ENCODE data around the gene CEP112.

The CEP112 gene

DNA sequence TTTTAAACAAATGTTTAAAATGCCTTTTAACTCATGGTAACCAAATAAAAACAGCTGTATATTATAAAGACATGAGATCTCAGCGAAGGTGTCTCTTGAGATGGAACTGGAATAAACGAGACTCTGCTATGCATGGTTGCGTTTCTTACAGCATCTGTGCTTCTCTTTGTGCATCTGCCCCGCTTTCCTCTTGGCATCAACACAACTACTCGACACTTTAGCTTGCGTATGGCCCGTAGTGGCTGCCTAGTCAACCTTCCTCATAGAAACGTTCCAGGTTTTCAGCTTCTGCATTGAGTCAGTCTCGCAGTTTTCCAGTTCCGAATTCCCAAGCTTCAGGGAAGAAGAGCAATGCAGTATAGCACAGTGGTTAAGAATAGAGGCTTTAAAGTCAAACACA is 214.9 kb downstream of the CEP112 start:
- Histone ChIP-seq H3K4me3 (no peak overlapping the region), H3K36me3 (ENCODE audit: insufficient read depth, low read length) (no peaks in the 10 kb centered on the region), H3K9ac (ENCODE audit: insufficient read length) (no peak overlapping the region), H3K27ac (no peak overlapping the region), H3K9me3 (ENCODE audit: low read depth, low read length) (no peaks in the 10 kb centered on the region)
- no peak for DNase-seq (ENCODE audit: low read depth, low spot score)
- TF ChIP-seq POLR2AphosphoS5 (IDR thresholded peaks at IDR 0.05; ENCODE audit: borderline replicate concordance, low read depth, low read length) (no peak), FOXP2 (optimal IDR thresholded peaks at IDR 0.05; ENCODE audit: control extremely low read depth, extremely low read length, insufficient read depth) (no peak), EZH2 (IDR thresholded peaks at IDR 0.05) (no peak)

- no peak for DNase-seq (ENCODE audit: low read depth, low spot score)
- no peak overlapping the region for H3K9ac ChIP-seq (ENCODE audit: insufficient read length)
- no peak for TF ChIP-seq EZH2 (IDR thresholded peaks at IDR 0.05)
- H3K27ac ChIP-seq, result no peak overlapping the region
- no peak overlapping the region for H3K4me3 ChIP-seq
- peaks cover 2% of the 10 kb centered on the region; the same call in 1 of the 2 replicates for H3K9me3 ChIP-seq (ENCODE audit: low read depth, low read length)
- no peaks in the 10 kb centered on the region for H3K36me3 ChIP-seq (ENCODE audit: insufficient read depth, low read length)
Observed at GRCh38 chr17:65975878-65976277, 216.1 kb downstream of the CEP112 start.

DNA sequence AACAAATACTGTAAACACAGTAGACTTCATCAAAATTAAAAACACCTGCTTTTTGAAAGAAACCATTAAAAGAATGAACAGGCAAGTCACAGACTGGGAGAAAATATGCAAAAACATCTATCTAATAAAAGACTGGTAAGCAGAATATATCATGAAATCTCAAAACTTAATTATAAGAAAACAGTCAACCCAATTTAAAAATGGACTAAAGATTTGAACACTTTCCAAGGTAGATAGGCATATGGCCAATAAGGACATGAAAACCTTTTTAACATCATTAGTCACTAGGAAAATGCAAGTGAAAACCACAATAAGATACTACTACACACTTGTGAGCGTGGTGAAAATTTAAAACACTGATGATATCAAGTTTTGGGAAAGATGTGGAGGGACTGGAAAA is 218.7 kb downstream of the CEP112 start:
- Histone ChIP-seq H3K9me3 (ENCODE audit: low read depth, low read length) (peaks cover 9% of the 10 kb centered on the region; the same call in 1 of the 2 replicates), H3K9ac (ENCODE audit: insufficient read length) (no peak overlapping the region), H3K36me3 (ENCODE audit: insufficient read depth, low read length) (no peaks in the 10 kb centered on the region), H3K4me3 (no peak overlapping the region), H3K27ac (no peak overlapping the region)
- TF ChIP-seq FOXP2 (optimal IDR thresholded peaks at IDR 0.05; ENCODE audit: control extremely low read depth, extremely low read length, insufficient read depth) (no peak), EZH2 (IDR thresholded peaks at IDR 0.05) (no peak), POLR2AphosphoS5 (IDR thresholded peaks at IDR 0.05; ENCODE audit: borderline replicate concordance, low read depth, low read length) (no peak)
- DNase-seq (ENCODE audit: low read depth, low spot score), result no peak

GRCh38 chr17:65967372-65967771 is 224.6 kb downstream of the CEP112 start:
- Histone ChIP-seq H3K36me3 (ENCODE audit: insufficient read depth, low read length) (no peaks in the 10 kb centered on the region), H3K9ac (ENCODE audit: insufficient read length) (no peak overlapping the region), H3K27ac (no peak overlapping the region), H3K4me3 (no peak overlapping the region), H3K9me3 (ENCODE audit: low read depth, low read length) (peaks cover 9% of the 10 kb centered on the region; the same call in 1 of the 2 replicates)
- DNase-seq (ENCODE audit: low read depth, low spot score), result no peak
- TF ChIP-seq POLR2AphosphoS5 (IDR thresholded peaks at IDR 0.05; ENCODE audit: borderline replicate concordance, low read depth, low read length) (no peak), FOXP2 (optimal IDR thresholded peaks at IDR 0.05; ENCODE audit: control extremely low read depth, extremely low read length, insufficient read depth) (no peak), EZH2 (IDR thresholded peaks at IDR 0.05) (no peak)

DNA sequence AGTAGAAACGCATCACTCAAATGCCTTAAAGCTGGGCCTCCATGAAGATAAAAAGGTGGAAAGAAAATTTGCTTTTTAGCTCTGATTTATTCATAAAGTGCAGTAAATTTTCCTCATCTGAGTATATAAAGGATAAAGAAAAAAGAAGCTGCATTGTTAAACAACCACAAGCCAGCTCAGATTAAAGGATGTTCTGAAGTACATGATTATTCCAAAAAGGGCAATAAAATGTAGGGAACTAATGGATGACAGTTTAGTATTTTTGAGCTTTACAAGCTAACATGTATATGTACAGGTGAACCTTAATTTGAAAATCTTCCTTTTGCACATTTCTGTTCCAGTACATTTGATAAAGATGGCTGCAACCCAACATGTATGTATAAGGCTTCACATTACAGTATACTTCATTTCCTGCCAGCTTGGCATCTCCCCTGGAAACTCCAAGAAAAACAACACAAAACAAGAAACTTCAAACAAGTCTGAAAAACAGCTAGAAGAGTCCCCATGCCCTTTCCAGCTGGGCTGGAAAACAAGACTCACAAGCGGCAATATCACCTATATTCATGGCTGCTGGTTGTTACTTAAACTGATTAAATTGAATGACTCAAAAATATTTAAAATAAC is 225.7 kb downstream of the CEP112 start:
- no peak for TF ChIP-seq POLR2AphosphoS5 (IDR thresholded peaks at IDR 0.05; ENCODE audit: borderline replicate concordance, low read depth, low read length)
- no peak for TF ChIP-seq FOXP2 (optimal IDR thresholded peaks at IDR 0.05; ENCODE audit: control extremely low read depth, extremely low read length, insufficient read depth)
- TF ChIP-seq EZH2 (IDR thresholded peaks at IDR 0.05), result no peak
- no peak overlapping the region for H3K4me3 ChIP-seq
- no peak overlapping the region for H3K9ac ChIP-seq (ENCODE audit: insufficient read length)
- H3K36me3 ChIP-seq (ENCODE audit: insufficient read depth, low read length), result no peaks in the 10 kb centered on the region
- H3K27ac ChIP-seq, result no peak overlapping the region
- peaks cover 9% of the 10 kb centered on the region; the same call in 1 of the 2 replicates for H3K9me3 ChIP-seq (ENCODE audit: low read depth, low read length)
- DNase-seq (ENCODE audit: low read depth, low spot score), result no peak

GRCh38 chr17:65963179-65963578 is 228.8 kb downstream of the CEP112 start:
- Histone ChIP-seq H3K4me3 (no peak overlapping the region), H3K9me3 (ENCODE audit: low read depth, low read length) (no peaks in the 10 kb centered on the region)
- no peak for TF ChIP-seq EZH2 (IDR thresholded peaks at IDR 0.05)
- no peak for TF ChIP-seq POLR2AphosphoS5 (IDR thresholded peaks at IDR 0.05; ENCODE audit: borderline replicate concordance, low read depth, low read length)
- no peak for TF ChIP-seq FOXP2 (optimal IDR thresholded peaks at IDR 0.05; ENCODE audit: control extremely low read depth, extremely low read length, insufficient read depth)

GRCh38 chr17:65959630-65960029 is 232.3 kb downstream of the CEP112 start:
- TF ChIP-seq FOXP2 (optimal IDR thresholded peaks at IDR 0.05; ENCODE audit: control extremely low read depth, extremely low read length, insufficient read depth) (no peak), POLR2AphosphoS5 (IDR thresholded peaks at IDR 0.05; ENCODE audit: borderline replicate concordance, low read depth, low read length) (no peak), EZH2 (IDR thresholded peaks at IDR 0.05) (no peak)
- H3K9ac ChIP-seq (ENCODE audit: insufficient read length), result no peak overlapping the region
- H3K27ac ChIP-seq, result no peak overlapping the region
- H3K9me3 ChIP-seq (ENCODE audit: low read depth, low read length), result no peaks in the 10 kb centered on the region
- H3K4me3 ChIP-seq, result no peak overlapping the region
- DNase-seq (ENCODE audit: low read depth, low spot score), result no peak
- H3K36me3 ChIP-seq (ENCODE audit: insufficient read depth, low read length), result no peaks in the 10 kb centered on the region

More at GRCh38 chr17:65963179-65963578, 228.8 kb downstream of the CEP112 start:
- DNase-seq (ENCODE audit: low read depth, low spot score), result no peak
- H3K36me3 ChIP-seq (ENCODE audit: insufficient read depth, low read length), result no peaks in the 10 kb centered on the region
- no peak overlapping the region for H3K27ac ChIP-seq
- no peak overlapping the region for H3K9ac ChIP-seq (ENCODE audit: insufficient read length)

- no peak overlapping the region for H3K4me3 ChIP-seq
- no peak overlapping the region for H3K9ac ChIP-seq (ENCODE audit: insufficient read length)
- no peak for DNase-seq (ENCODE audit: low read depth, low spot score)
- TF ChIP-seq FOXP2 (optimal IDR thresholded peaks at IDR 0.05; ENCODE audit: control extremely low read depth, extremely low read length, insufficient read depth), result no peak
- no peak for TF ChIP-seq EZH2 (IDR thresholded peaks at IDR 0.05)
- TF ChIP-seq POLR2AphosphoS5 (IDR thresholded peaks at IDR 0.05; ENCODE audit: borderline replicate concordance, low read depth, low read length), result no peak
- no peak overlapping the region for H3K27ac ChIP-seq
- H3K9me3 ChIP-seq (ENCODE audit: low read depth, low read length), result no peaks in the 10 kb centered on the region; the same call in 1 of the 2 replicates
- H3K36me3 ChIP-seq (ENCODE audit: insufficient read depth, low read length), result peaks cover 3% of the 10 kb centered on the region; the same call in 1 of the 2 replicates
Observed at GRCh38 chr17:65956814-65957213, 235.1 kb downstream of the CEP112 start.

DNA sequence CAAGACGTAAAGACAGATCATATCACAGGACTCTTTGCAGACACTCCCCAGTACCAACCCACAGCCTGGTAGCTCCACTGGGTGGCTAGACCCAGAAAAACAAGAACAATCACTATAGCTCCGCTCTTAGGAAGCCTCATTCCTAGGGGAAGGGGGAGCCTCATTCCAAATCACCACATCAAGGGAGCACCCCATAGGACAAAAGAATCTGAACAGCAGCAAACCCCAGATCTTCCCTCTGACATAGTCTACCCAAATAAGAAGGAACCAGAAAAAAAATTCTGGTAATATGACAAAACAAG is 237.8 kb downstream of the CEP112 start:
- no peak for DNase-seq (ENCODE audit: low read depth, low spot score)
- H3K9ac ChIP-seq (ENCODE audit: insufficient read length), result no peak overlapping the region
- H3K9me3 ChIP-seq (ENCODE audit: low read depth, low read length), result no peaks in the 10 kb centered on the region; the same call in 1 of the 2 replicates
- H3K36me3 ChIP-seq (ENCODE audit: insufficient read depth, low read length), result peaks cover 3% of the 10 kb centered on the region; the same call in 1 of the 2 replicates
- no peak overlapping the region for H3K27ac ChIP-seq
- no peak overlapping the region for H3K4me3 ChIP-seq
- TF ChIP-seq EZH2 (IDR thresholded peaks at IDR 0.05), result no peak
- TF ChIP-seq POLR2AphosphoS5 (IDR thresholded peaks at IDR 0.05; ENCODE audit: borderline replicate concordance, low read depth, low read length), result no peak
- TF ChIP-seq FOXP2 (optimal IDR thresholded peaks at IDR 0.05; ENCODE audit: control extremely low read depth, extremely low read length, insufficient read depth), result no peak

All from SK-N-MC (cell line).